Activated CD4-positive, alpha-beta T cell treated with anti-CD3 and anti-CD28 coated beads, Interleukin-2, amount 50 U/mL, for 24 hours (primary cell): Measurements from ENCODE around the gene SERPINB10.
"Not testable (repeated sequence)": the region's sequence is repeated elsewhere in the genome, so short reads cannot be mapped to it uniquely, and the experiment has no call there.

Source experiments
- DNase-seq, 2 donors: peaks; one replicate each; pipeline ENCODE4 v3.0.0-alpha.2; 2020; ENCODE audit warnings: low read depth in 1 of 2, low spot score in 1 of 2

SERPINB10 gene

DNA sequence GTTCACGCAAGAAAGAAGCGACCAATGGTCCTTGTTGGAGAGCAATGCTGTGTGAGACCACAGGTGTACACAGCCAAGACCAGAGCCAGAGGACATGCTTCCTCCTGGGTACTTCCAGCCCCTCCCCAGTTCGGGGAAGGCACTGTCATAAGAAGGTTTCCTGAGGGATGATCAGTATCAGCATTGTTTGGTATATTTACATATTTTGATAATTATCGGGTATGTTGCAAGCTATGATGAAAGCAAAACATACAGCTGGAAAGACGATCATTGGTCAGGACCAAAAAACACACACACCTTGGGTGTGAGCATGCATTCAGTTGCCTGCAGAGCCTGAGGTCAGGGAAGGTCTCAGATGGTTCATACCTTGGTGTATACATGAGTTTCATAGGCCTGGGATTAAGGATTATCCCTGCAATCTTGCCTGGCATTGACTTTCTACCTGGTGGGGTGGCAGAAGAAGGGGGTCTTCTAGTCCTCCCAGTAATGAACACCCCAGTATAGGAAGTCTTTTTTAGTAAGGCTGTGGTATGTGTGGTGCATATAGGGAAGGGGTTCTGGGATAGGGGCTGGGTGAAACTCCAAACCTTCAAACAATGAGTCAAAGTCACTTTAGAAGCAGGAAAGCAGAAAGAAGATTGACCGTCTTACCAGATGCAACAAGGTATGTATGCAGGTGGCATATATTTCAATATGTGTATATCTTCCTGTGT is 17.4 kb upstream of the SERPINB10 start:
- no peak for DNase-seq

DNA sequence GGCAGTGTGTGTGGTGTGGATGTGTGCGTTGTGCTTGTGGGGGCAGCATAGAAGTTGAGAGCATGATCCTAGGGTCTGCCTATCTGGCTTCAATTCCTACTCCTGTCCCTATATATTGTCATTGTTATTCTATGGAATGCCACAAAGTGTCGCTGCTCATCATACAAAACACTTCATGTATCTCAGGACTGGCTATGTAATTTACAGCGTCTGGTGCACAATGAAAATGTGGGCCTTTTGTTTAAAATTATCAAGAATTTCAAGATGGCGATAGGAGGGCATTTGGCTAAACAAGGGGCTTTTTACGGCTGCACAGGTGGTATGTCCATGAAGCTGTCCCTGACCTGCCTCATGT is 16.8 kb upstream of the SERPINB10 start:
- no peak for DNase-seq

DNA sequence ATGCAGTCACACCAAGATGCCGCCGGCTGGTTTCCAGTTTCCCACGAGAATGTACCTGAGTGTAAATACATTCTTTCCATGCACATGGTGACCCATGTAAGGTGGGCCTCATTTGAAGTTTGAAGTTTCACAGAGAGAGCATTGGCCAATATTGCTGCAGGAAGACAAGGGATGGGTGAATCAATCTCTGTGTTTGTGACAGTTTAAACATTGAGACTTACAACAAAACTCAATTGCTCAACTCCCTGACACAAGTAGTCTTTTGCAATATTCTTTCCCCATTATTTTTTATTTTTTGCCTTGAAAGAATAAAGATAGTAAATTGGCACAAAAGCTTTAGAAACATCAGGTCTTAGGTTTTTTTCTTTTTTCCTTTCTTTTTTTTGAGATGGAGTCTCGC is 15.2 kb upstream of the SERPINB10 start:
- no peak for DNase-seq

DNA sequence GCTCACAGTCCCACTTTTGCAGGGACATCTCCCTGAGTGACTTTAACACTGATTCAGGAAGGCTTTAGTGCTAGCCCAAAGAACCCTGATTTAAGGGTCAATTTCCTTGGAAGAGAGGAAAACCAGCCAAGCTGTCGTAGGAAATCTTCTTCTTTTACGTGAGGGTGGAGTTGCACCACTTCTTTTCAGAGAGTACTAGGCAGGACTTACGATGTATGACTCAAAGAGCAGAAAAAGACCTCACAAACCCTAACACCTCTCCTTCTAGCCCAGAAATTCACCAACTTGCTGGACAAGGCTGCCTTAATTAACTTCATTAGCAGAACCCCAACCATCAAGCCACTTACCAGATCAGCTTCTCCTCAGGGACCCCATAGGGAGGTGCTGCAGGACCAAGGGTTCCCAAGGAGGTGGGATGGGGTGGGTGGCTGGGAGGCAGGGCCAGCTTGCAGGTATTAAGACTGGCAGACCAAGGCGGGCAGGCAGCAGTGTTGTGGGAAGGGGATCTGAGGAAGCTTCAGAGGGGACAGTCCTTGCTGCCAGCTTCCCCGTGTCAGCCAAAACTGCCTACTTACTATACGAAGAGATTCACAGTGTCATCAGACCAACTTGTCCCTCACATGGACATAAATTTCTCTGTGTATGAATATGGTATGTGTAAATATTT is 13.5 kb upstream of the SERPINB10 start:
- DNase-seq, result no peak

DNA sequence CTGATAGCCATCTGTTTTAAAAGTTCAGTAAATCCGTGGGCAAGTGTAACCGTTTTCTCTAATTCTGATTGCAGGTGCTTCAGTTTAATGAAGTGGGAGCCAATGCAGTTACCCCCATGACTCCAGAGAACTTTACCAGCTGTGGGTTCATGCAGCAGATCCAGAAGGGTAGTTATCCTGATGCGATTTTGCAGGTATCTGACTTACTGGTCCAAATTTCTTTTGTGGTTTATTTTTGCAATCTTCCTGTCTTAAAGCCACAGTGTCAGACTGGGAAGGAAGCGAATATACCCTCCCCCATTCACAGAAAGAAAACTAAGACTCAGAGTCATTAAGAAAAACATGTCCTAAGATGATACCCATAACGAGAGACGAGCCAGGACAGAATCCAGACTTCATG is 12.6 kb upstream of the SERPINB10 start:
- DNase-seq, result no peak

DNA sequence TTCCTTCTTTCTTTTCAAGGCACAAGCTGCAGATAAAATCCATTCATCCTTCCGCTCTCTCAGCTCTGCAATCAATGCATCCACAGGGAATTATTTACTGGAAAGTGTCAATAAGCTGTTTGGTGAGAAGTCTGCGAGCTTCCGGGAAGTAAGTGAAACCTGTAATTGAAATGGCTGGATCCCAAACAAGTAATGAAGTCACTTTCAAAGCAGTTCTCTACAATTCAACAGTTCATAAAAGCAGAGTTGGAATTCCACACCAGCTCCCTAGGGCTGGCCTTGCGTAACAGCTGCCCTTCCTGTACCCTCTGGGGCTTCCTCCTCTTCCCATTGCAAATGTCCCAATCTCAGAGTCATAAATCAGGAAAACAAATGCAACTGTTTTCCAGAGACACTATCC is 10.7 kb upstream of the SERPINB10 start:
- no peak for DNase-seq

DNA sequence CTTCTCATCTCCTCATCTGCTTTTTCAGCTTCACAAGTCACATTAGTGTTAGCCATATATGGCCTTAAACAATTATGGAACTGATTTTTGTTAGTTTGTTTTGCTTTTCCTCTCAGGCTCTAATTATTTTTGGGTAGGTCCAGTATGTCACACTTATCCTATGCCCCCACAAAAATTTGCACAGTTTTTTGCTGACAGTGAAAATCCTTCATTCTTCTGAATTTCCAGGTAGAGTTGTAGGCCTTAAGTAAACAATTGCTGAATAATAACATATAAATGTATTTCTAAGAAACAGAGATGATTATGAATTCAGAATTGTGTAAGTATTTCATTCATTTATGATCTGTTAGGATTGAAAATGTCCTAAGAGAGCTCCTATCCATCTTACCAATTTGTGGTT is 8.6 kb upstream of the SERPINB10 start:
- DNase-seq, result no peak

DNA sequence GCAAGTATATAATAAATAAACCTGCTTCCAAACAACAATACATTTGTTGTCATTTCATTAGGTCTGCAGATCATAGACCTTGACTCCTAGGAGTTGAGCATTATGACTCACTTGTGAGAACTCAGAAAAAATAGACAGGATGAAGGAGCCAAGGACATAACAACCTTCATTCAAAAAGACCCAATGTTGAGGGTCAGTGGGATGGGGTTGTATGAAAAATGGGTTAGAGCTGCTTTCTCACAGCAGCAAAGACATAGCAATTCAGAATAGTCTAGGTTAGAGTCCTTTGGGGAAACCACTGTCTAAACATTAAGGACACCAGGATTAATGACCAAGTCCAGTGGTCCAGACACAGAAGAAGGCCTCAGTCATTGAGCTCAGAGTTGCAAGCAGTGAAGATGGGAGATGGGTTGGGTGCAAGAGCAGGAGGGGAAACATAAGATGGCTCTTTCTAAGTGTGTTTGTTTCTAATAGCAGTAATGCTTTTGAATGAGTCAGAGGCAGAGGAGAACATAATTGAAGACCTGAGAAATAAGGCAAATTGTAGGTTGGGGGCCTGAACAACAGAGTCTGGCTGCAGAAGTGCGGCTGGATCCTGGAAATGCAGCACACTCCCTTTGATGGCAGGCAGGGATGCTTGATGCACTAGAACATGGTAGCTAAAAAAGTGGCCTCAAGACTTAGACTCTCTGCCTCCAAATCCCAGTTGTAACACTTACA is 3.7 kb upstream of the SERPINB10 start:
- DNase-seq, result no peak

DNA sequence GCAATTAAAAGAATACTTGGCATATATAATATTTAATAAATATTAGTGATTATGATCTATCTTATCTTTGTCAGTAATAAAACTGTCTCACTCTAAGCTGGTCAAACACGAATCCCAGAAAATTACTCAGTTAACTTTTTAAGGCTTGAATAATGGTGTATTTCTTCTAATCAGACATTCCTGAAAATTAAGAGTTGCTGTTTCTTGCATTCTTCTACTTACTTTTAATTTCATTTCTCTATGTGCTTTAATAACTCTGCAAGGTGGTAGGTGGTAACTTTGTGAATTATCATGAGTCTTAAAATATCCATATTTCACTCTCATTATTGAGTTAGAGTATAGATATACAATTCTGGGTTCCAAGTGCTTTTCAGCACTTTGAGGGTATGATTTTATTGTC is 3.1 kb upstream of the SERPINB10 start:
- DNase-seq, result no peak

DNA sequence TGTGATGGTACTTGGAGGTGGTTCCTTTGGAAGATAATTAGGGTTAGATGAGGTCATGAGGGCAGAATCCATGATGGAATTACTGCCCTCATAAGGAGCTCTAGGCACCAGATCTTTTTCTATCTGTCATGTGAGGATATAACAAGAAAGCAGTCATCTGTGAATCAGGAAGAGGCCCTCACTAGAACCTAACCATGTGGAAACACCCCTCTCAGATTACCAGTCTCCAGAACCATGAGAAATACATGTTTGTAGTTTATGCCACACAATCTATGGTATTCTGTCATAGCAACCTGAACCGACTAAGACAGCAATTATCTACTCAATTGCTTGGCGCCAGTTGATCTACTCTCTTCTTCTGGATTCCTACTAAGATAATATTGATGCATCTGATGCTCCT is 2.4 kb upstream of the SERPINB10 start:
- no peak for DNase-seq

DNA sequence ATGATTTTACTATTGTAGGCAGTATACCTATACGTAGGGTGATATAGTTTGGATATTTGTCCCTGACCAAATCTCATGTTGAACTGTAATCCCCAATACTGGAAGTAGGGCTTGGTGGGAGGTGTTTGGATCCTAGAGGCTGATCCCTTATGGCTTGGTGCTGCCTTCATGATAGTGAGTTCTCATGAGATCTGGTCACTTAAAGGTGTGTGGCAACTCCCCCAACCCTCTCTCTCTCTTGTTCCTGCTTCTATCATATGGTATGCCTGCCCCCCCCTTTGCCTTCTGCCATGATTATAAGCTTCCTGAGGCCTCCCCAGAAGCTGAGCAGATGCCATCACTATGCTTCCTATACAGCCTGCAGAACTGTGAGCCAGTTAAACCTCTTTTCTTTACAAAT is 1.7 kb upstream of the SERPINB10 start:
- no peak for DNase-seq

DNA sequence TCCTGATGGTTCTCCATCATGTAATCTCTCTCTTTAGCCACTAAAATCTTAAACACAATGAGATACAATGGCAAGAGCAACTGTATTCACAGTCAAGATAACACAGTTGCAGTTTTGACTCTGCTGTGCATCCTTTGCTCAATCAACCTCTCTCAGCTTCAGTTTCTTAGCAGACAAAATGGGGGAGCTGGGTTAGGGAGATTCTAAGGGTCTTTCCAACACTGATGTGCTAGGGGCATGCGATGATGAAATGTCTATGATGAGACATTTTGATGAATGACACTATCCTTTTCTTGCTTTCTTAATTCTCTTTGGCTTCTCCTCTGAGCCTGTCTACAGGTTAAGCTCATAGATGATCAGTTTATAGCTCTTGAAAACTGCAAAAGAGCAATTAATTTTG is 1.1 kb downstream of the SERPINB10 start:
- DNase-seq, result no peak

DNA sequence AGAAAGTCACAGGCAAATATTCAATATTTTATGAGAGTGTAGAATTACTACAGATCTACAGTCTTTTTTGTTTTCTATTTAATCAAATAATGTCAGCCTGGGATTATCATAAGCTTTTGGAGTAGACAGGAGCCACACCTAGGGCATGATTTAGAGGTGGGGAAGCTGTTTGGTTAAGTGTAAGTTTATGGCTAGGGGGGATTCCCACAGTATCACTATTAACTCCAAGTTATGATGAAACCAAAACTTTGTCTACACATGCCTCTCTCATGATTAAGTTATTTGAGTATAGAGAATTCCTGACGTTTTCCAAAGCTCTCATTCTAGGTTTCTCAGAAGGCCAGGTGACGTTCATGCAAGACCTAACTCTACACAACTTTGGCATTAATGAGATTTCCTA is 2.1 kb downstream of the SERPINB10 start:
- DNase-seq, result no peak

DNA sequence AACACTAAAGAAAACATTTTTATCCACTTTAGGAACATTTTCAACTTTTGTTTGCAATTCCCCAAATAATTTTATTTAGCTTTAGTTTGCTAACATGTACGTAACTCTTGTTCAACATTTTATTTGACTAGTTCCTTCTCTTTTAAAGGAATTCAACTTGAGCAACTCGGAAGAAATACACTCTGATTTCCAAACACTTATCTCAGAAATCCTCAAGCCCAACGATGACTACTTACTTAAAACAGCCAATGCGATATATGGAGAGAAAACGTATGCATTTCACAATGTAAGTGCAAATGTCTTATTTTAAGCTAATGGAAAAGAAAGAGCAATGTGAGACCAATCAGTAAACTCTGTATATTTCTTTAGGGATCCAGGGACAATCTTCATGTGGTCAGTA is 10.1 kb downstream of the SERPINB10 start:
- DNase-seq, result no peak

DNA sequence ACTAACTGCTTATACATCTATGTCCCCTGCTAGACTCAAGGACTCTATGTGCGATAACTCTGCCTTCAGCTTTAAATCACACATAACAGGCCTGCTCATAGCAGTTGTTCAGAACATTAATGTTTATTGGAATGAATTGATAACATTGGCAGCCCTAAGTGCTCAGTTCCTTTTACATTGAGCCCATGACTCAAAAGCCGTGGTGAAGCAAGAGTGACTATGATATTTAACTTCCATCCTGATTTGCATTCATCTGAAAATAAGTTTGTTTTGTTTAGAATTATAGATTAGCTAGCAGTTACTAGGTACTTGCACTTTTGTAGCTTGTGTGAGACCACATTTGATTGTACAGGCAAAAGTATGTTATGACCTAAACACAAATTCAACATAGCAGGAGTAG is 14.3 kb downstream of the SERPINB10 start:
- DNase-seq, result no peak

DNA sequence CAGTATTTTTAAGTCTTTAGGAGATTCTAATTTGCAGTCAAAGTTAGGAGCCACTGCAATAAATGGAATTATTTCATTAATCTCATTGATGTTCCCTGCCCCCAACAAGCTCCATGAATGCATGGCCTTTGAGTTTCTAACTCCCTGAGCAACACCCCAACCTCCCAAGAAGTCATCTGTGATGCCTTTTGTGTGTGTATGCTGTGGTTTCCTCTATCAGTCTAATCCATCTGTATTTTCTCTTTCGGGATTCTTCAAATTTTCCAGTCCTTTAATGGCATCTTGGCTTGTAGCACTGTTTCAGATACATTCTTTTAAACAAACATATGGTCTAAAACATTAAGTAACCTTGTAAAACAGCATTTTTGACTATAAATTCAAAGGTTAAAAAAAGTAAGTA is 16.8 kb downstream of the SERPINB10 start:
- no peak for DNase-seq

DNA sequence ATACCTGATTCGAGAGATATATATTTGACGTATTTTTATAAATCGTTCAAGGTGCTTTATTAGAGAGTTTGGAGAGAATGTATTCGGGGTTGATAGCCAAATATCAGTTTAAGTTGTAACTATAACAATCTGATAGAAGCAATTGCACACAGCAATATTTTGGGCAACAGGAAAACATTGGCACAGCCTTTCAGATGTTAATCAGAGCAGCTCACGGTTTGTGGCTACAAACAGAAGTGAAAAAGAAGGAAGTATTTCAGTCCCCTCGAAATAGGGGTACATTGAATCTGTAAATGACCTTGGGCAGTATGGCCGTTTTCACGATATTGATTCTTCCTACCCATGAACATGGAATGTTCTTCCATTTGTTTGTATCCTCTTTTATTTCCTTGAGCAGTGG is 20.6 kb downstream of the SERPINB10 start:
- no peak for DNase-seq

DNA sequence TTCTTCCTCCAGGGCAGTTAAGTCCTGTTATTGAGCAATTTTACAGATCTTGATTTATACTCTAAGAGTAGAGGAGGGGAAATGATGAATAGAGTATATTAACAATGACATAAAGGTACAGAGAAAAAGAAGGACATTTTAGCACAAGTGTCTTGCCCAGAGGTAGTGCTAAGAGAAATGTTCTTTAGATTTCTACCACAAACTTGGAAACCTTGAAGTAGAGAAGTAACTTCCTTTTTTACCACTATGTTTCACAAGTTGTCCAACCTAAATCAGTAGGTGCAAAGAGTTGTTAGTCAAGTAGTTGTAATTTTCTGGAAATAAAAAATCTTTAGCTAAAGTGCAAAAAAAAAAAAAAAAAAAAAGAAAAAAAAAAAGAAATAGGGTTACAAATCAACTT is 21.6 kb downstream of the SERPINB10 start:
- not testable (repeated sequence) for DNase-seq

DNA sequence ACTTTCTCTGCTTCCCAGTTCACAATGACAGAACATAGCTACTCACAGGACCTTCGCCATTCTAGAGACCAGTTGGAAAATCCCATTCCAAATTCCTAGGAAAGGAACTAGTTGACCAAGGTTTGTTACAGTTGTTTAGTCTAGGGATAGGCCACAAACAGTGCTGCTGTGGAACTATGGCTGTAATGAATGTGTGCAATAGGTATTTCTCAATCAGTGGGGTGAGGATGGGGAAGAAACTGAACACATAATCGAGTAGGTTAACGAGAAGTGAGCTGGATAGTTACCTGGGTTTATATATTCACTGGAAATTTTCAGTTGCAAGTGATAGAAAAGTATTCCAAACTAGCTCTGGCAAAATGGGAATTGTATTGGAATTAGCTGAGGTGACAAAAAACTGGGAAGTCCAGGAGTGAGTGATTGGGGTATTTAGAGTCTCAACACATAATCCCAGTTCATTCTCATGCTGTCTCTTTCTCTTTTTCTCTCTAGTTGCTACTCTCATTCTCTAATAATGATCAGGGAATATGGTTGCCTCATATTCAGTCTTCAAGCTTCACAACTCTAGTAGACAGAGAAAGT is 23.1 kb downstream of the SERPINB10 start:
- DNase-seq, result no peak

DNA sequence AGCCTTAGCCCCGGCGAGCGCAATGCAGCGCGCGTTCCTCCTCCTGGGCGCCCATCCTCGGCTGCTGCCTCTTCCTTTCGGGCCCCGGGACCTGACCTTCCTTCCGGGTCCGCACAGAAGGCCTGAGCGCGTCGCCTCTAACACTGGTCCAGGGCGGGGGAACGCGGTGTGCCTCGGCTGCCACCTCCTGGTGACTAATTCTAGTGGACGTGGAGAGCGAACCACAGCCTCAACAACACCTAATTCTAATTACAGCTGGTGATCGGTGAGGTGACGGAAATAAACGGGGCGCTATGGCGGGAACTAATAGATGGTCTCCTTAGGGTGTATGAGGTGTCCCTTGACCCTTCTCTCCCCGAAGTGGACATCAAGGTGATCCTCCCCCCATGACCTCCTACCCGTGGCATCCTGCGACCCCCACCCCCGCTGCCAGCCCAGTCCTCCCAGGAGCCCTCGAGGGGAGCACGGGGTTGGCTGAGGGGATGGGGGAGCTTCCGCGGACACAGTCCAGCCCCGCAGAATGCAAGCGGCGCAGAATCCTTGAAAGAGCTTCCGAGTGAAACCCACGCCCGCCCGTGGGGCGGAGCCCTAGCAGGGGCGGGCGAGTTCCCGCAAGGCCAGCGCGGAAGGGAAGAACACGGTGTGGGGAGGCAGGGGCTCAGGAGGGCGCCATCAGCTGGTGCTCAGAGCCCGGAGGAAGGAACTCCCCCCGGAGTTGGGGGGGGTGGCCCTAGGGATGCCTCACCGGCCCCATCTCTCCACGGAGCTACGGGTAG is 28.6 kb downstream of the SERPINB10 start:
- DNase-seq, result peak; percentile 5 to 34

DNA sequence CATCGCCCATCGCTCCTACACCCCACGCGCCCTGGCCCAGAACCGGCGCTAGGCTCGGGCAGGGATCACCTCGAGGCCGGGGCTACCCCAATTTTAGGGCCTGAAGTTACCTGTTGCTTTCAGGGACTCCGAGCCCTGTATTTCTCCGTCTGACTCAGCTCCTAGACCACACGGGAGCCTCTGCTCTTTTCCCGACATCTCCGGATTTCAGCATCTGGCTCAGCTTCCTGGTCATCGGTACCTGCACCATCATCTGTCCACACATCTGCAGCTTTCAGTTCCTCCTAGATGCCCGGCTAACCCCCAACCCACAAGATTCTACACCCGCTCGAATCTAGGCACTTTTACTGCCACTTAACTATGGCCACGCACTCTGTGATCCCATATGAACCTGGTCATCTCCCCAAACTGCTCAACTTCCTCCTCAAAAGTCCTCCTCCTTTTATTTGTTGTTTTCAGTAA is 29.2 kb downstream of the SERPINB10 start:
- DNase-seq, result no peak
